OCI-LY3 (cell line): ENCODE results near the gene KRTAP4-12.
"Not testable (repeated sequence)": the region's sequence is repeated elsewhere in the genome, so short reads cannot be mapped to it uniquely, and the experiment has no call there.

ENCODE experiments used
- H2AFZ ChIP-seq: fragments of 200-600, 300-600 bp; shearing (Covaris generic); 2 replicates; pipeline ENCODE4 v1.6.0; 2014; ENCODE audit warnings: antibody characterized with exemption, low read depth, low read length
- H3K27ac ChIP-seq: fragments of 200-600, 300-600 bp; sonication (generic); 2 replicates; pipeline ENCODE4 v1.5.1; 2014; ENCODE audit warnings: mild to moderate bottlenecking, low read length, moderate library complexity, mixed read lengths
- H3K27me3 ChIP-seq: fragments of 200-600, 300-600 bp; sonication (generic); 2 replicates; pipeline ENCODE4 v1.6.1; 2014; ENCODE audit warnings: low read depth, low read length, mixed read lengths
- H3K36me3 ChIP-seq: fragments of 200-600, 300-600 bp; sonication (generic); replicated peaks from 2 replicates; pipeline ENCODE3; 2014; ENCODE audit warnings: low read depth, low read length, mixed read lengths
- H3K4me1 ChIP-seq: fragments of 300-600, 200-600 bp; sonication (generic); 2 replicates; pipeline ENCODE4 v1.6.1; 2014; ENCODE audit warnings: low read length, mixed read lengths
- H3K4me2 ChIP-seq: fragments of 200-600, 300-600 bp; sonication (generic); 2 replicates; pipeline ENCODE4 v1.6.1; 2014; ENCODE audit warnings: low read length, mixed read lengths
- H3K4me3 ChIP-seq: fragments of 300-600, 200-600 bp; sonication (generic); 2 replicates; pipeline ENCODE4 v1.5.1; 2014; ENCODE audit warnings: antibody characterized with exemption, mild to moderate bottlenecking, low read length, moderate library complexity
- H3K79me2 ChIP-seq: fragments of 300-600, 200-600 bp; shearing (Covaris generic); 2 replicates; pipeline ENCODE4 v1.6.1; 2014; ENCODE audit warnings: mild to moderate bottlenecking, low read length, mixed read lengths
- H3K9ac ChIP-seq: fragments of 300-600, 200-600 bp; shearing (Covaris generic); 2 replicates; pipeline ENCODE4 v1.6.0; 2014; ENCODE audit warnings: mild to moderate bottlenecking, low read length, moderate library complexity
- H3K9me3 ChIP-seq: fragments of 200-600, 300-600 bp; shearing (Covaris generic); 2 replicates; pipeline ENCODE4 v1.6.1; 2014; ENCODE audit warnings: low read length, mixed read lengths; ENCODE audit not compliant: insufficient read depth
- H4K20me1 ChIP-seq: fragments of 200-600, 300-600 bp; sonication (generic); 2 replicates; pipeline ENCODE4 v1.6.1; 2016; ENCODE audit warnings: low read length, mixed read lengths; ENCODE audit not compliant: insufficient read depth
- EZH2phosphoT487 ChIP-seq: fragments of 200-600 bp; shearing (Covaris generic); IDR thresholded peaks from 2 replicates; pipeline ENCODE4 v1.6.1; 2018; ENCODE audit warnings: antibody characterized with exemption, mixed run types, low read depth
- TF ChIP-seq, protein P1 (sequence below): fragments of 200-600, 300-600 bp; sonication (generic); IDR thresholded peaks from 2 replicates; pipeline ENCODE4 v1.5.1; 2014; ENCODE audit warnings: antibody characterized with exemption, low read length, low read depth

The KRTAP4-12 gene

DNA sequence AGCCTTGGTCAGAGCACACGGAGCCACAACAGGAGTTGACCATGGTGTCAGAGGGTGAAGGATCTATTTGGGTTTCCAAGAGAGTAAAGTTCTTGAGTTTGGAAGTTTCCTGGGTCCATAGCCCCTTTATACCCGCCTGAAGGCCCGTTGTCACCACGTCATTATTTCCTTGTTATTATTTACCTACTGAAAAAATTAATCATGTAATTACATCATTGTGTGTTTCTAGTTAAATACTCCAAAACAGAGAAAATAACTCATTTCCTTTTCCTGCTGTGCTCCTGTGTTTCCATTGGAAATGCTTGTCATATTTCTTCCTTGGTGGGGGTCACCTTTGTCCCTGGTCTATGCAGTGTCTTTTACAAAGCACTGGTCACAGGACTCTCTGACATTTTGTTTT, 25.9 kb downstream of the KRTAP4-12 start, which contains the start of gene KRTAP4-8:
Gene KRTAP4-8, minus strand, starts transcription at position 101 of the 400 bp plus-strand sequence. Its CDS starts 58 bp downstream, at position 43.
- Histone ChIP-seq H3K79me2 (no peaks in the 10 kb centered on the region), H3K4me1 (no peaks in the 10 kb centered on the region), H3K27ac (no peak within 1 kb of the TSS), H3K36me3 (no peaks in the 10 kb centered on the region), H3K9ac (no peak within 1 kb of the TSS), H3K4me3 (no peak within 1 kb of the TSS), H3K9me3 (no peaks in the 10 kb centered on the region), H2AFZ (no peak within 1 kb of the TSS), H3K4me2 (no peak within 1 kb of the TSS), H4K20me1 (no peaks in the 10 kb centered on the region), H3K27me3 (no peaks in the 10 kb centered on the region)
- TF ChIP-seq, protein P1, sequence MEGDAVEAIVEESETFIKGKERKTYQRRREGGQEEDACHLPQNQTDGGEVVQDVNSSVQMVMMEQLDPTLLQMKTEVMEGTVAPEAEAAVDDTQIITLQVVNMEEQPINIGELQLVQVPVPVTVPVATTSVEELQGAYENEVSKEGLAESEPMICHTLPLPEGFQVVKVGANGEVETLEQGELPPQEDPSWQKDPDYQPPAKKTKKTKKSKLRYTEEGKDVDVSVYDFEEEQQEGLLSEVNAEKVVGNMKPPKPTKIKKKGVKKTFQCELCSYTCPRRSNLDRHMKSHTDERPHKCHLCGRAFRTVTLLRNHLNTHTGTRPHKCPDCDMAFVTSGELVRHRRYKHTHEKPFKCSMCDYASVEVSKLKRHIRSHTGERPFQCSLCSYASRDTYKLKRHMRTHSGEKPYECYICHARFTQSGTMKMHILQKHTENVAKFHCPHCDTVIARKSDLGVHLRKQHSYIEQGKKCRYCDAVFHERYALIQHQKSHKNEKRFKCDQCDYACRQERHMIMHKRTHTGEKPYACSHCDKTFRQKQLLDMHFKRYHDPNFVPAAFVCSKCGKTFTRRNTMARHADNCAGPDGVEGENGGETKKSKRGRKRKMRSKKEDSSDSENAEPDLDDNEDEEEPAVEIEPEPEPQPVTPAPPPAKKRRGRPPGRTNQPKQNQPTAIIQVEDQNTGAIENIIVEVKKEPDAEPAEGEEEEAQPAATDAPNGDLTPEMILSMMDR, result no peak
- TF ChIP-seq EZH2phosphoT487, result no peak

DNA sequence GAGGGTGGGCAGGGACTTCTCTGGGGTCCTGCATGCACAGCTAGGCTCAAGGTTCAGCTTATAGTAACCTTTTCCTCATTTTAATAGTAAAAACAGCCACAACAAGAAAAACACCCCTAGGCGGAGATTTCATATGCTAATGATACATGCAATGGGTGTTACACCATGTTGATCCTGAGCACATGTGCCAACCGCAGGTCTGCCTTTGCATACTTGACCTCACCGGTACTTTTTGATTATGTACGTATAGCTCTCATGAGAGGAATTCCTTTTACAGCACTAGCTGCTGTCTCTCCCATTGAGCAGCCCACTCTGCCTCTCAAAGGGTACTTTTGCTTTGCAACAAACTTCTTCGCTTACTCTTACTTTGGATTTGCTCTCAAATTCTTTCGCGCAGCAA, 27.9 kb downstream of the KRTAP4-12 start:
- no peak overlapping the region for H3K4me3 ChIP-seq
- H4K20me1 ChIP-seq, result no peaks in the 10 kb centered on the region
- no peaks in the 10 kb centered on the region for H3K4me1 ChIP-seq
- no peaks in the 10 kb centered on the region for H3K9me3 ChIP-seq
- H3K4me2 ChIP-seq, result no peak overlapping the region
- no peak for TF ChIP-seq EZH2phosphoT487
- TF ChIP-seq, protein P1, result no peak
- no peak overlapping the region for H3K27ac ChIP-seq
- no peaks in the 10 kb centered on the region for H3K36me3 ChIP-seq
- H3K9ac ChIP-seq, result no peak overlapping the region
- no peak overlapping the region for H2AFZ ChIP-seq
- no peaks in the 10 kb centered on the region for H3K79me2 ChIP-seq
- no peaks in the 10 kb centered on the region for H3K27me3 ChIP-seq

DNA sequence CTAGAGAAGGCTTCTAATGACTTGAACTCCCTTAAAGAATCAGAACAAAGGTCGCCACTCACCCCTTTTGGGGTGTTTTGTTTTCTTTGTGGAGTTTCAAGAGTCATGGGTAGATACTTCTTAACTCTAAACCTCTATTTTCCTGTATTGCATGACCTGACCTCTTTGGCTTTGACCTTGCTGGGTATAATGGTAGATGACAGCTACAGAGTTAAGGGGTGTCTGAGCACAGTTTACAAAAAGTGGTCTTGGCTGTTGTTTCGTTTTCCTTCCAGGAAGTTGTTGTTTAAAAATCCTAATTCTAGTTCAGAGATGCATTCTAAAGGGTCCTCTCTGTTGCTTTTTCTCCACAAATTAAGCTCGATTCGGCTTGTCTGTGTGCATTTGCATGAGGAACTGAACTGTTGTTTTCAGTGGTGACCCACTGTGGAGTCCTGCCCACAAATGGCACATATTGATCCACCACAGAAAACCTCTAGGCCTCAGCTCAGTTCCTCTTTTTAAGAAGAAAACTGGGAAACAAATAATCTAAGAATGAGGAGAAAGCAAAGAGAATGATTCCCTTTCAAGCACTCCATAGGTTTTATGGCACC, 35.1 kb downstream of the KRTAP4-12 start:
- H2AFZ ChIP-seq, H3K4me2 ChIP-seq, H3K27ac ChIP-seq, H3K27me3 ChIP-seq, H3K9ac ChIP-seq, H3K36me3 ChIP-seq, H3K4me3 ChIP-seq, H4K20me1 ChIP-seq, H3K9me3 ChIP-seq, H3K79me2 ChIP-seq, H3K4me1 ChIP-seq: not testable (repeated sequence)

DNA sequence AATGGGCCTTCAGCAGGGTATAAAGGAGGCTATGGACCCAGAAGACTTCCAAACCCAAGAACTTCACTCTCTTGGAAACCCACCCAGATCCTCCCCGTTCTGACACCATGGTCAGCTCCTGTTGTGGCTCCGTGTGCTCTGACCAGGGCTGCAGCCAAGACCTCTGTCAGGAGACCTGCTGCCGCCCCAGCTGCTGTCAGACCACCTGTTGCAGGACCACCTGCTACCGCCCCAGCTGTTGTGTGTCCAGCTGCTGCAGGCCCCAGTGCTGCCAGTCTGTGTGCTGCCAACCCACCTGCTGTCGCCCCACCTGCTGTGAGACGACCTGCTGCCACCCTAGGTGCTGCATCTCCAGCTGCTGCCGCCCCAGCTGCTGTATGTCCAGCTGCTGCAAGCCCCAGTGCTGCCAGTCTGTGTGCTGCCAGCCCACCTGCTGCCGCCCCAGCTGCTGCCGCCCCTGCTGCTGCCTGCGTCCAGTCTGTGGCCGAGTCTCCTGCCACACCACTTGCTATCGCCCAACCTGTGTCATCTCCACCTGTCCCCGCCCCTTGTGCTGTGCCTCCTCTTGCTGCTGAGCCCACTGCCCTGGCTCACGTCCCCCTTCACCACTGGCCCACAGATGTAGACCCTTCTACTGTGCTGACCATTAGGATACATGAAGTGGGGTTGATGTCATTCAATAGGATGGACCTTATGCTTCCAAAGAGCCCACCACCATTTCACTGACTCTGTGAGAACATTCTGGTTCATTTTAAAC, 39.7 kb downstream of the KRTAP4-12 start, which contains the start of gene KRTAP4-7:
Gene KRTAP4-7, plus strand, starts transcription at position 51 of the 757 bp plus-strand sequence. Its CDS starts 57 bp downstream, at position 108.
- H3K9me3 ChIP-seq, H3K4me3 ChIP-seq, H2AFZ ChIP-seq, H3K4me1 ChIP-seq, H3K4me2 ChIP-seq, H3K79me2 ChIP-seq, H3K9ac ChIP-seq, H3K36me3 ChIP-seq, H4K20me1 ChIP-seq, H3K27me3 ChIP-seq, H3K27ac ChIP-seq: not testable (repeated sequence)

DNA sequence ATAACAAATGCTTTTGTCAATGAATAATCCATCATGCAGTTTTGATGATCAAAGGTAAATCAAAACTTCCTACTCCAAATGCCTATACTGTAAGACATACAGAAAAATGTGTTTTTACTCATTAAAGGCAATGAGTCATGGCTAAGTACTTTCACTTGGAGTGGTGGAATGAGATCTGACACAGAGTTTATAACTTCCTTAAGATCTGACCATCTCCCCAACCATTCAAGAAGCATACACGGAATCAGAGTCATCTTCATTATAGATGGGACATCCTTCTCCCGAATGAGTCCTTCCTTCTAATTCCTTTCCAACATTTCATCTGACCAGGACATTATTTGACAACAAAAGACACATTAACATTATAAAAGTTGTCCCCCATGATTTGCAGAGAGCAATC, 40.6 kb downstream of the KRTAP4-12 start:
- not testable (repeated sequence) for H3K9me3 ChIP-seq, H2AFZ ChIP-seq, H3K27ac ChIP-seq, H3K36me3 ChIP-seq, H3K27me3 ChIP-seq, H3K4me2 ChIP-seq, H4K20me1 ChIP-seq, H3K9ac ChIP-seq, H3K79me2 ChIP-seq, H3K4me1 ChIP-seq, H3K4me3 ChIP-seq
